HepG2 (cell line): ENCODE measurements around the gene SPSB1. TPM values are rescaled to one million over a fixed set of nuclear protein-coding genes. Genes with fewer than 3 reads are reported as not detected.

Source experiments
- ETV6 ChIP-seq: sonication (generic); formaldehyde crosslinking; conservative IDR thresholded peaks from 2 replicates; pipeline ENCODE4 v1.4.0; 2020; ENCODE audit warnings: missing genetic modification reagents
- FIP1L1 ChIP-seq: fragments of 200-400 bp; formaldehyde crosslinking; IDR thresholded peaks from 2 replicates; pipeline ENCODE4 v1.6.1; 2018; ENCODE audit warnings: low read depth, mild to moderate bottlenecking, low read length, moderate library complexity, borderline replicate concordance; ENCODE audit not compliant: insufficient read depth
- FOXM1 ChIP-seq: sonication (generic); formaldehyde crosslinking; IDR thresholded peaks from 2 replicates; pipeline ENCODE4 v1.5.0; 2020; ENCODE audit warnings: missing genetic modification reagents
- HDAC6 ChIP-seq: fragments of 200-600 bp; sonication (generic); IDR thresholded peaks from 2 replicates; pipeline ENCODE4 v1.7.0; 2017; ENCODE audit warnings: mild to moderate bottlenecking, antibody characterized with exemption, low read length, low read depth
- JUND ChIP-seq: sonication (generic); formaldehyde crosslinking; IDR thresholded peaks from 2 replicates; pipeline ENCODE4 v1.8.0; 2022; ENCODE audit warnings: mild to moderate bottlenecking, missing genetic modification reagents
- SRF ChIP-seq: IDR thresholded peaks from 2 replicates; pipeline ENCODE4 v1.6.1; 2011; ENCODE audit warnings: mild to moderate bottlenecking, low read depth, low read length, moderate library complexity
- ZNF224 ChIP-seq: sonication (generic); formaldehyde crosslinking; IDR thresholded peaks from 2 replicates; pipeline ENCODE4 v1.5.0; 2020; ENCODE audit warnings: mild to moderate bottlenecking, missing genetic modification reagents
- ZNF383 ChIP-seq: sonication (generic); formaldehyde crosslinking; IDR thresholded peaks from 2 replicates; pipeline ENCODE4 v1.4.0; 2020; ENCODE audit warnings: missing genetic modification reagents, mild to moderate bottlenecking, borderline replicate concordance
- ZNF501 ChIP-seq: sonication (generic); formaldehyde crosslinking; IDR thresholded peaks from 2 replicates; pipeline ENCODE4 v1.5.1; 2020; ENCODE audit warnings: mild to moderate bottlenecking, moderate library complexity, missing genetic modification reagents
- ZNF563 ChIP-seq: sonication (generic); formaldehyde crosslinking; IDR thresholded peaks from 2 replicates; pipeline ENCODE4 v1.8.0; 2022; ENCODE audit warnings: mild to moderate bottlenecking, moderate library complexity, missing genetic modification reagents
- ZNF629 ChIP-seq: sonication (generic); formaldehyde crosslinking; conservative IDR thresholded peaks from 2 replicates; pipeline ENCODE4 v1.5.0; 2020; ENCODE audit warnings: missing genetic modification reagents
- ZNF644 ChIP-seq: IDR thresholded peaks from 2 replicates; pipeline ENCODE4 v1.6.1; 2016; ENCODE audit warnings: low read depth
- polyA plus RNA-seq, 8 experiments: library from polyadenylated mRNA; depleted of rRNA in 3 of 8; stranded (reverse) in 7 of 8; unstranded in 1 of 8; fragments of >200 nt; fragmentation: Illumina TruSeq in 4 of 8; extraction: Trizol in 4 of 8; gene quantifications; 2 replicates each; pipeline versions ENCODE4 v1.2.1 to v1.2.3, GENCODE V29; 2011 to 2016; ENCODE audit warnings: low read depth in 4 of 8, missing spikeins in 1 of 8, mixed read lengths in 1 of 8; ENCODE audit not compliant: insufficient read depth in 1 of 8
- total RNA-seq, 5 experiments: library from RNA; depleted of rRNA; stranded (reverse); fragments of >200 nt; fragmentation: Illumina TruSeq; extraction: Trizol; gene quantifications; 2 replicates each; pipeline ENCODE4 v1.2.3, GENCODE V29; 2016; ENCODE audit warnings: low read depth in 1 of 5
- TF ChIP-seq, protein P1 (sequence below): sonication (generic); formaldehyde crosslinking; IDR thresholded peaks from 2 replicates; pipeline ENCODE4 v1.8.0; 2023; ENCODE audit warnings: mild to moderate bottlenecking, missing genetic modification reagents
- TF ChIP-seq, protein P2 (sequence below): IDR thresholded peaks from 2 replicates; pipeline ENCODE4 v1.6.1; 2018; ENCODE audit warnings: missing genetic modification reagents
- TF ChIP-seq, protein P3 (sequence below): sonication (generic); formaldehyde crosslinking; IDR thresholded peaks from 2 replicates; pipeline ENCODE4 v1.4.0; 2020; ENCODE audit warnings: missing genetic modification reagents, borderline replicate concordance
- TF ChIP-seq, protein P4 (sequence below): sonication (generic); formaldehyde crosslinking; IDR thresholded peaks from 2 replicates; pipeline ENCODE4 v1.5.1; 2020; ENCODE audit warnings: missing genetic modification reagents, mild to moderate bottlenecking, borderline replicate concordance
- TF ChIP-seq, protein P5 (sequence below): sonication (generic); formaldehyde crosslinking; IDR thresholded peaks from 2 replicates; pipeline ENCODE4 v1.4.0; 2020; ENCODE audit warnings: low read depth, mild to moderate bottlenecking, missing genetic modification reagents
- TF ChIP-seq, protein P6 (sequence below): sonication (generic); formaldehyde crosslinking; IDR thresholded peaks from 2 replicates; pipeline ENCODE4 v1.8.0; 2022; ENCODE audit warnings: missing genetic modification reagents, mild to moderate bottlenecking, inconsistent platforms, borderline replicate concordance

The SPSB1 gene
- total and polyA plus RNA-seq, 2 of the 13 experiments (the other 11 are each of a cell fraction or from before 2014, with no cell fraction given), result 5.0 to 8.0 TPM

DNA sequence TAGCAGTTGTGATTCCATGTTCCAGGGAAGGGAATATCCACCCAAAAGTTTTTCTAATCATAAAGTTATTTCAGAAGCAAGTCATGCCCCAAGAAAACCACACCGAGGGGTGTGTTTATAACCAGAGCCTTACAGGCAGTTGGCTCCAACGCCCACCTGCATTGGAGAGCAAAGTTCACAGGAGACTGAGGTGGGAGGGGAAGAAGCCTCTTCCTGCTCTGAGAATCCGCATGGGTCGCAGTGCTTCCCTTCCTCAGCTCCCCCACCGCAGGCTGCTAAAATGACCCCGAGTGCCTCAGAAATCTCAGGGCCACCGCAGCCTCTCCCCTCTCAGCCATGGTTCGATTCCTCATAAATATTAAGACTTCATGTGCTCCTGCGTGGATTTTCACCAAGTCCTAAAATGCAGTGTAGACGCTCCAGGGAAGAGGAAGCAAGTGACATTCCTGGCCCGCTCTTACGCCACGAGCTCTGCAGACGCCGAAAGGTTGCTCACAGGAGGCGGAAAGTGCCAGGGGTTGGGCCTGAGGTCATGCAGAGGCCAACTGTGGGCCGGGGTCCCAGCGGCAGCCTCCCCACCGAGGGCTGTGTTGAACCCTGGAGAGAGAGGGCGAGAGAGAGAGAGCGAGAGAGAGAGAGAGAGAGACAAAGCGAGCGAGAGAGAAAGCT is 13.4 kb upstream of the SPSB1 start (continued):
- TF ChIP-seq, protein P1, sequence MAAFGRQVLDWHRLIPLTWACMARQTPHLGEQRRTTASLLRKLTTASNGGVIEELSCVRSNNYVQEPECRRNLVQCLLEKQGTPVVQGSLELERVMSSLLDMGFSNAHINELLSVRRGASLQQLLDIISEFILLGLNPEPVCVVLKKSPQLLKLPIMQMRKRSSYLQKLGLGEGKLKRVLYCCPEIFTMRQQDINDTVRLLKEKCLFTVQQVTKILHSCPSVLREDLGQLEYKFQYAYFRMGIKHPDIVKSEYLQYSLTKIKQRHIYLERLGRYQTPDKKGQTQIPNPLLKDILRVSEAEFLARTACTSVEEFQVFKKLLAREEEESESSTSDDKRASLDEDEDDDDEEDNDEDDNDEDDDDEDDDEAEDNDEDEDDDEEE (CRISPR knock-in tag), result no peak
- TF ChIP-seq, protein P2, sequence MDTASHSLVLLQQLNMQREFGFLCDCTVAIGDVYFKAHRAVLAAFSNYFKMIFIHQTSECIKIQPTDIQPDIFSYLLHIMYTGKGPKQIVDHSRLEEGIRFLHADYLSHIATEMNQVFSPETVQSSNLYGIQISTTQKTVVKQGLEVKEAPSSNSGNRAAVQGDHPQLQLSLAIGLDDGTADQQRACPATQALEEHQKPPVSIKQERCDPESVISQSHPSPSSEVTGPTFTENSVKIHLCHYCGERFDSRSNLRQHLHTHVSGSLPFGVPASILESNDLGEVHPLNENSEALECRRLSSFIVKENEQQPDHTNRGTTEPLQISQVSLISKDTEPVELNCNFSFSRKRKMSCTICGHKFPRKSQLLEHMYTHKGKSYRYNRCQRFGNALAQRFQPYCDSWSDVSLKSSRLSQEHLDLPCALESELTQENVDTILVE (CRISPR knock-in tag), result no peak
- TF ChIP-seq SRF (no peak), ZNF629 (CRISPR knock-in tag) (0 out of 2 replicates have a peak, but pooled peaks have one; percentile 12), ETV6 (CRISPR knock-in tag) (no peak), HDAC6 (no peak), JUND (CRISPR knock-in tag) (no peak), ZNF501 (CRISPR knock-in tag) (no peak), ZNF563 (CRISPR knock-in tag) (no peak), ZNF224 (no peak), ZNF383 (no peak), FOXM1 (CRISPR knock-in tag) (no peak), ZNF644 (CRISPR knock-in tag) (peak; percentile 46; the same call in 1 of the 2 replicates), FIP1L1 (no peak)
- TF ChIP-seq, protein P3, sequence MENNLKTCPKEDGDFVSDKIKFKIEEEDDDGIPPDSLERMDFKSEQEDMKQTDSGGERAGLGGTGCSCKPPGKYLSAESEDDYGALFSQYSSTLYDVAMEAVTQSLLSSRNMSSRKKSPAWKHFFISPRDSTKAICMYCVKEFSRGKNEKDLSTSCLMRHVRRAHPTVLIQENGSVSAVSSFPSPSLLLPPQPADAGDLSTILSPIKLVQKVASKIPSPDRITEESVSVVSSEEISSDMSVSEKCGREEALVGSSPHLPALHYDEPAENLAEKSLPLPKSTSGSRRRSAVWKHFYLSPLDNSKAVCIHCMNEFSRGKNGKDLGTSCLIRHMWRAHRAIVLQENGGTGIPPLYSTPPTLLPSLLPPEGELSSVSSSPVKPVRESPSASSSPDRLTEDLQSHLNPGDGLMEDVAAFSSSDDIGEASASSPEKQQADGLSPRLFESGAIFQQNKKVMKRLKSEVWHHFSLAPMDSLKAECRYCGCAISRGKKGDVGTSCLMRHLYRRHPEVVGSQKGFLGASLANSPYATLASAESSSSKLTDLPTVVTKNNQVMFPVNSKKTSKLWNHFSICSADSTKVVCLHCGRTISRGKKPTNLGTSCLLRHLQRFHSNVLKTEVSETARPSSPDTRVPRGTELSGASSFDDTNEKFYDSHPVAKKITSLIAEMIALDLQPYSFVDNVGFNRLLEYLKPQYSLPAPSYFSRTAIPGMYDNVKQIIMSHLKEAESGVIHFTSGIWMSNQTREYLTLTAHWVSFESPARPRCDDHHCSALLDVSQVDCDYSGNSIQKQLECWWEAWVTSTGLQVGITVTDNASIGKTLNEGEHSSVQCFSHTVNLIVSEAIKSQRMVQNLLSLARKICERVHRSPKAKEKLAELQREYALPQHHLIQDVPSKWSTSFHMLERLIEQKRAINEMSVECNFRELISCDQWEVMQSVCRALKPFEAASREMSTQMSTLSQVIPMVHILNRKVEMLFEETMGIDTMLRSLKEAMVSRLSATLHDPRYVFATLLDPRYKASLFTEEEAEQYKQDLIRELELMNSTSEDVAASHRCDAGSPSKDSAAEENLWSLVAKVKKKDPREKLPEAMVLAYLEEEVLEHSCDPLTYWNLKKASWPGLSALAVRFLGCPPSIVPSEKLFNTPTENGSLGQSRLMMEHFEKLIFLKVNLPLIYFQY (CRISPR knock-in tag), result no peak
- TF ChIP-seq, protein P4, sequence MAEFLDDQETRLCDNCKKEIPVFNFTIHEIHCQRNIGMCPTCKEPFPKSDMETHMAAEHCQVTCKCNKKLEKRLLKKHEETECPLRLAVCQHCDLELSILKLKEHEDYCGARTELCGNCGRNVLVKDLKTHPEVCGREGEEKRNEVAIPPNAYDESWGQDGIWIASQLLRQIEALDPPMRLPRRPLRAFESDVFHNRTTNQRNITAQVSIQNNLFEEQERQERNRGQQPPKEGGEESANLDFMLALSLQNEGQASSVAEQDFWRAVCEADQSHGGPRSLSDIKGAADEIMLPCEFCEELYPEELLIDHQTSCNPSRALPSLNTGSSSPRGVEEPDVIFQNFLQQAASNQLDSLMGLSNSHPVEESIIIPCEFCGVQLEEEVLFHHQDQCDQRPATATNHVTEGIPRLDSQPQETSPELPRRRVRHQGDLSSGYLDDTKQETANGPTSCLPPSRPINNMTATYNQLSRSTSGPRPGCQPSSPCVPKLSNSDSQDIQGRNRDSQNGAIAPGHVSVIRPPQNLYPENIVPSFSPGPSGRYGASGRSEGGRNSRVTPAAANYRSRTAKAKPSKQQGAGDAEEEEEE (CRISPR knock-in tag), result no peak
- TF ChIP-seq, protein P5, sequence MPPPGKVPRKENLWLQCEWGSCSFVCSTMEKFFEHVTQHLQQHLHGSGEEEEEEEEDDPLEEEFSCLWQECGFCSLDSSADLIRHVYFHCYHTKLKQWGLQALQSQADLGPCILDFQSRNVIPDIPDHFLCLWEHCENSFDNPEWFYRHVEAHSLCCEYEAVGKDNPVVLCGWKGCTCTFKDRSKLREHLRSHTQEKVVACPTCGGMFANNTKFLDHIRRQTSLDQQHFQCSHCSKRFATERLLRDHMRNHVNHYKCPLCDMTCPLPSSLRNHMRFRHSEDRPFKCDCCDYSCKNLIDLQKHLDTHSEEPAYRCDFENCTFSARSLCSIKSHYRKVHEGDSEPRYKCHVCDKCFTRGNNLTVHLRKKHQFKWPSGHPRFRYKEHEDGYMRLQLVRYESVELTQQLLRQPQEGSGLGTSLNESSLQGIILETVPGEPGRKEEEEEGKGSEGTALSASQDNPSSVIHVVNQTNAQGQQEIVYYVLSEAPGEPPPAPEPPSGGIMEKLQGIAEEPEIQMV (CRISPR knock-in tag), result 0 out of 2 replicates have a peak, but pooled peaks have one; percentile 31
- TF ChIP-seq, protein P6, sequence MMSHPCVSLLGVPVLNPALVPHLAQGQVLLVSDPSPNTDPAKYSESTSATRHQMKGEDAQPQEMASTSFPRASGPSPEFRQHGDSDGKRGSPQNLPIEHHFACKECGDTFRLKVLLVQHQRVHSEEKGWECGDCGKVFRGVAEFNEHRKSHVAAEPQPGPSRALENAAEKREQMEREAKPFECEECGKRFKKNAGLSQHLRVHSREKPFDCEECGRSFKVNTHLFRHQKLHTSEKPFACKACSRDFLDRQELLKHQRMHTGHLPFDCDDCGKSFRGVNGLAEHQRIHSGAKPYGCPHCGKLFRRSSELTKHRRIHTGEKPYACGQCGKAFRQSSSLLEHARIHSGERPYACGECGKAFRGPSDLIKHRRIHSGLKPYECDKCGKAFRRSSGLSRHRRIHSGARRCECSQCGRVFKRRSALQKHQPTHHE (CRISPR knock-in tag), result no peak
